Stimulated activated CD4-positive, alpha-beta T cell treated with anti-CD3 and anti-CD28 coated beads, TNF-alpha, amount 100 ng/mL, for 1 hour (primary cell): Measurements from ENCODE around the gene OS9.

Source experiments
- DNase-seq, 3 donors: peaks; one replicate each; pipeline ENCODE4 v3.0.0-alpha.2; 2020; ENCODE audit warnings: low read depth in 3 of 3, low spot score in 1 of 3

Gene OS9

DNA sequence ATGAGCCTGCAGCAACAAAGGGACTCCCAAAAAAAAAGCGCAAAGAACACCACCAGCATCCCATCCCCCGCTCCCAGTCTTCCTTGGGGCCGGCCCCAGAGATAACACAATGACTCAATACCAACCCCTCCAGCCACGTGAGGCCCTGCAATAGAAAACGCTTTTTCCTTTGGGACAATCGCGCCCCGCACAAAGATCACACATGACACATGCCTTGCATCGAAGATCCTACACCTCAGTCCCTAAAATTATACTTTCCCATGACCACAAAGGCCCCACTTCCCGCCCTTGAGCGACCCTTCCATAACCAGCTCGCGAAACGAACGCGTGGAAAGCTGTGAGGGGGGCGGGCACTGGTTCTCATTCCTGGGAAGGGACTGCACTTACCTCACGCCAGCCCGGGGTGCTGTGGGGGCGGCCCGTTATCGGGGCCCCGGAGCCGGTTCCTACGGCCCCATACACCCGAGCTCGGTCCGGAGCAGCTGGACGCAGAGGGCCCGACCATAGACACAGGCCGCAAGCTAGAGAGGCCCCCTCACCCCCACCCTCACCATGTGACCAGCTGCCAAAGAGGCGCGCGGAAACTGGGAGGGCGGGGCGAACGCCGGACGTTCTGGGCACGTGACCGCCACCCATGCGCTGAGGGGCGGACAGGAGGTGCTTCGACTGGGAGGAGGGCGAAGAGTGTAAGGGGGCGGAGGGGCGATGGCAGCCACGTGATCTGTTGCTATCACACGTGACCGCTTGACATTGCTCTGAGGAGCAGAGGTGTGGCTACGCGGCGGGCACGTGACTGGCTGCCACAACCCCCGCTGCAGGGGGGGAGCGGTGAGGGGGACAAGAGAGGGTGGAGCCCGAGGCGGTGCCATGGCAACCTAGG lies 58.1 kb downstream of the OS9 start, which contains the start of gene CDK4:
TSS of gene CDK4 (minus strand) at position 523 of the 880 bp plus-strand sequence. CDS start 593 bp downstream, outside the sequence.
- DNase-seq, result peak; percentile 89 to 99 (median 96)

DNA sequence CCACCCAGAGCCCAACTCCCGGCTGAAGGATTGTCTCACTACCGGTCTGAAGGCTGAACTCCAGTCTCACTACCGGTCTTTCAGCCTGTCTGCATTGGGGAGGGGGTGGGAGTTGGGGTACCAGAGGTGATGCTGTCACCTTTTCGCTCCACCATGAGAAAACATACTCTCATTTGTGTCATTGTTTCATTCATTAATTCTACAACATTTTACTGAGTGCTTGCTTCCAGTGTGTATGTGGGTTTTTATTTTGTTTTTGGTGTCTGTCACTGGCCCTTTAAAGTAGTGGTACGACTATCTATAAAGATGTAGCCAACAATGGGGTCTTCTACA lies 58.7 kb downstream of the OS9 start:
- no peak for DNase-seq

DNA sequence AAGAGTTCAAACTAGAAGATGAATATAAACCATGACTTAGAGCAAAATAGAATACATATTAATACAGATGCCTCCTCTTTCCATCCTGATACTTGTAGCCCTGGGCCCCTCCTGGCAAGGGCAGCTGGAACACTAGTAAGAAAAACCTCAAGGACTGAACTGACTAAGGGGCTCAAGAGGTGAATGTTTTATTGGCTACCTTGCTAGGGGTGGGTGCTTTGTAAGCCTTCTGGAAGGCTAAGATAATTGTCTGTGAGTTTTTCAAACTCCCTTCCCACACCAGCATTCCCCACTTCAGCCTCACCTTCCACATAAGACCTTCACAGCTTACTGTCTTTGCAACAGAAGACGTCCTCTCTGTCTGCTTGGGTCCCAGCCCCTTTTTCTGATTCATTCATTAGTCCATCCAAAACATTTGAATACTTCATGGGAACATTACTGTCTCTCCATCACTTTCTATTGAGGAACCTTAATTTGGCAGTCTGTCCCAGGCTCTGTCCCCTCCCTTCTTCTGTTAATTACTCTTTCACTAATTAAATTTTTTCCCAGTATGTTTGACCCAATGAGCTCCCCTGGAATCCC lies 59.9 kb downstream of the OS9 start:
- no peak for DNase-seq

DNA sequence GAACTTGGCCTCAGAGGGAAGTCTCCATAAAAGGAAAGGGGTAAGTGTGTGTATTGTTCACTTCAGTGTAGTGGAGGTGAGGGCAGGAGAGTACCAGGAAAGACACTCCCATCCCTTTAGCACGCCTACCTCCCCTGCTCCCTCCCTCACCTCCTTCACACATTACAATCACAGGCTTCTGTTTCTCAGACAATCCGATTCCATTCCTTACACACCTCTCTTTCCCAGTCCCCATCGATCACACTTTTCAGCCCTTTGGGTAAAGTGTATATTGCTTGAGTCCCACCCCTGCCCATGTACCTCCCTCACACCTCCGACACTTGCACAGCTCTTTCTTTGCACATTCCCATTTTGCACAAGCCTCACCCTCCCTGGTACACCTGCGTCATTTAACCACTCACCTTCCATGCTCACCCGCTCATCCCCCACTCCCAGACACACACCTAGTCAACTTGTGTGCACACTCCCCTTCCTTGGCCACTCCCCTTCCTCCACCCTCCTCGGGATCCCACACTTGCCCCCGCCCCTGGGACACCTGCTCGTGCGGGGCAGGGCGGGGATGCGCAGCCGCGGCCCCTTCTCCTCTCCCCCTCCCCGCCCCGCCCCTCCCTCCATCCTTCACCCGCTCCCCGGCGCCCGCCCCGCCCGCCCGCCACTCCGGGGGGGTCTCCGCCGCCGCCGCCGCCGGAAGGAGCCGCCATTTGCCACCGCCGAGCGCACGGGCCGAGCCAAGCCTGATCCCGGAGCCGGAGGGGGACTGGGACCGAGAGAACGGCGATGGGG lies 60.7 kb downstream of the OS9 start, which contains the start of gene MARCHF9:
TSS of gene MARCHF9 (plus strand) at position 693 of the 783 bp plus-strand sequence. CDS start 426 bp downstream, outside the sequence.
- DNase-seq, result peak; percentile 64 to 67 (median 65)

DNA sequence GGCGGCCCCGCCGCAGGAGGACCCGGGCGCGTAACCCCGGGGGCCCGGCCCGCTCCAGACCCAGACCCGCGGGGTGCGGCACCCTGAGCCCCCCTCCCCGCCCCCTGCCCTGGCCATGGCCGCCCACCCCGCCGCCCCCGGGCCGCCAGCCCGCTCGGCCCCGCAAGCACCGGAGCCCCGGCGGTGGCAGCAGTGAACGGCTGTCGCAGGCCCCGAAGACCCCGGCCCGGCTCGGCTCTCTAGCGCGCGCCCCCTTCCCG lies 61.2 kb downstream of the OS9 start:
- DNase-seq, result no peak

DNA sequence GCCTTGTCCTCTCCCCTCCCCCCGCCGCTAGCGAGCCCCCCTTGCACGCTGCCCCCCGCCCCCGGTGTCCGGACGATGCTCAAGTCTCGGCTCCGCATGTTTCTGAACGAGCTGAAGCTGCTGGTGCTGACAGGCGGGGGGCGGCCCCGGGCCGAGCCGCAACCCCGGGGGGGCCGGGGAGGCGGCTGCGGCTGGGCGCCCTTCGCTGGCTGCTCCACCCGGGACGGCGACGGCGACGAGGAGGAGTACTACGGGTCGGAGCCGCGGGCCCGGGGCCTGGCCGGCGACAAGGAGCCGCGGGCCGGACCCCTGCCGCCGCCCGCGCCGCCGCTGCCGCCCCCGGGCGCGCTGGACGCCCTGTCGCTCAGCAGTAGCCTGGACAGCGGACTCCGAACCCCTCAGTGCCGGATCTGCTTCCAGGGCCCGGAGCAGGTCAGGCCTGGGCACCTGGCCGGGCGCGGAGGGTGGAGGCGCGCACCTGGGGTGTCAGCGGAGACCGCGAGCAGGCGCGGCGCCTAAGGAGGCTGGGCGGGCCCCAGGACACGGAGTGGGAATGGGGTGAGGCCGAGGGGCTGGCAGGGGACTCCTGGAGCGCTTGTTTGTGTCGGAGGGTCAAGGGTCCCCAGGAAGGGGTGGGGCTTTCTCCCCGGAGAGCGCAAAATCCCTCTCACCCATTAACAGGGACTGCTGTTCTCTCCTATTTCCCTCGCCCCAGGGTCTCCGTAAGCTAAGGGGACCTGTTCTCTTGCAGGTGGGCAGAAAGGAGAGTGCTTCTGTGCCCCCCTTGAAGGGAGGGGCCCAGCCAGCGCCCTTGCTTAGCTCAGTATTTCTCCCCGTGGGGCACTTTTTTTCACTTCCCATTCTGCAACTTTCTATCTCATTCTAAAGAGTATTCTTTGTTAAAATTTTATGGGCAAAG lies 61.8 kb downstream of the OS9 start:
- no peak for DNase-seq

DNA sequence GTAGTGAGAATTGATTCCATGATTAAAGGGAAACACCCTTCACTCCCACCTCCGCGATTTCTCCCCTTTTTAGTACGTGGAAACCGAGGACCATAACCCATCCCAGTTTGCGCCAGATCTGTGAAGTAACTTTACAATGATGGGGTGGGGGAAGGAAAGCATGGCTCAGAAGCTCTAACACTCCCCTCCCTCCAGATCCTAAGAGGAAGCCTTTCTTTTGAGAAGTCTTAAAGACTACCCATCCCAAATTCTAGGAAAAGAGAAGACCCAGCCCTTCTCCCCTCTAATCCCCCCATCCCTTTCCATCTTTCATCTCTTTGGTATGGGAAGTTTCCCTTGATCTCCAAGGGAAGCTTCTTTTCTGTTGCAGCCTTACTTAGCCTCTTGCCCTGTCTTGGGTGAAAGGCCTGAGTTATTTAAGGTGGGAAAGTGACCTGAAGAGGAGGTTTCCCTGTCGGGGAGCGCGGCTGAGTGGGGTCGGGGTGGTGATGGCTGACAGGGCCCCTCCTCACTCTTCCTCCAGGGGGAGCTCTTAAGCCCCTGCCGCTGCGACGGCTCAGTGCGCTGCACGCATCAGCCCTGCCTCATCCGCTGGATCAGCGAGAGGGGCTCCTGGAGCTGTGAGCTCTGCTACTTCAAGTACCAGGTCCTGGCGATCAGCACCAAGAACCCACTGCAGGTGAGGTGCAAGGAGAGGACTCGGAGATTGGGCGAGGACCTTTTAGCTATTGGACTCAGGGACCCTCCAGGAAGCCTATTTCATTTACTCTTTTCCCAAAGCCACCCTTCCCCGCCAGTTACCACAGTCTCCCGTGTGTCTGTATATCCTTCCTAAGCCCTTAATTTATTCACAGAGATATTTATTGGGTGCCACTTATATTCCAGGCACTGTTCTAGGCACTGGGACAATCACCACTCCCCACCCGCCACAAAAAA lies 62.7 kb downstream of the OS9 start:
- peak in 2 of 3 donors; percentile 39 to 56 for DNase-seq

DNA sequence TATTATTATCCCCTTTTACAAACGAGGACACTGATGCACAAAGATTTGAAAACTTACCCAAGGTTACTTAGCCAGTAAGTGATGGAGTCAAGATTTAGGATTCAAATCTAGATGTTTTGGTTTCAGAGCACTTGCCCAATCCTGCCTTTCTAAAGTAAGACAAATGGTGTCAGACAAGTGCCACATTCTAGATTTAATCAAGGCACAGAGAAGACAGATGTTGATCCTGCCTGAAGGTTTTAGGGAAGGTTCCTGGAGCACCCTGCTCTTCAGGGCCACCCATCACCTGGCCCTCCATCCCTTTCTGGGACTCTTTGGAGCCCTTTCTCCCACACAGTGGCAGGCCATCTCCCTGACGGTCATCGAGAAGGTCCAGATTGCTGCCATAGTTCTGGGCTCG lies 63.8 kb downstream of the OS9 start:
- no peak for DNase-seq

DNA sequence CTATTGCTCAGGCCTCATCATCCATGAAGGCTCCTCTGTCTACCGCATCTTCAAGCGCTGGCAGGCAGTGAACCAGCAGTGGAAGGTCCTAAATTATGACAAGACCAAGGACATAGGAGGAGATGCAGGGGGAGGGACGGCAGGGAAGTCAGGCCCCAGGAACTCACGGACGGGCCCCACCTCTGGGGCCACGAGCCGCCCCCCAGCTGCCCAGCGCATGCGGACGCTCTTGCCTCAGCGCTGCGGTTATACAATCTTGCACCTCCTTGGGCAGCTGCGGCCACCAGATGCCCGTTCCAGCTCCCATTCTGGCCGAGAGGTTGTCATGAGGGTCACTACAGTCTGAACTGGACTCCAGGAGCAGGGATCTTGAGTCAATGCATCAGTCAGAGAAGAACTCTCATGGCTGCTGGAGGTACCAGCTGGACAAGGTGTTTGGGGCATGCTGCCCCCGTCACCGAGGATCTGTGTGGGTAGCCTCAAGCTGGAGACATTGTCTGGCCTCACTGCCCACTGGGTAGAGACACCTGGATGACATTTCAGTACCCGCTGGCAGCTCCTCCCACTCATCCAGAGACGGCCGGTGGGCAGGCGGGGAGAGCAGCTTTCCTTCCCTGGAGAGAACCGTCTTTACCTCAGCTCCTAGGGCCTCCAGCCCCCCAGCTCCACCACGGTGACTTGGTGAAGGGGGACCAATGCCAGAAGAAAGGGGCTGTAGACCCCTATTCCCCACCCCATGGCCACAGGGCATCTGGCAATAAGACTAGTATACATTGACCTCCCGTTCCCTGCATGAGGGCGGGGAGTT lies 64.8 kb downstream of the OS9 start:
- DNase-seq, result no peak

DNA sequence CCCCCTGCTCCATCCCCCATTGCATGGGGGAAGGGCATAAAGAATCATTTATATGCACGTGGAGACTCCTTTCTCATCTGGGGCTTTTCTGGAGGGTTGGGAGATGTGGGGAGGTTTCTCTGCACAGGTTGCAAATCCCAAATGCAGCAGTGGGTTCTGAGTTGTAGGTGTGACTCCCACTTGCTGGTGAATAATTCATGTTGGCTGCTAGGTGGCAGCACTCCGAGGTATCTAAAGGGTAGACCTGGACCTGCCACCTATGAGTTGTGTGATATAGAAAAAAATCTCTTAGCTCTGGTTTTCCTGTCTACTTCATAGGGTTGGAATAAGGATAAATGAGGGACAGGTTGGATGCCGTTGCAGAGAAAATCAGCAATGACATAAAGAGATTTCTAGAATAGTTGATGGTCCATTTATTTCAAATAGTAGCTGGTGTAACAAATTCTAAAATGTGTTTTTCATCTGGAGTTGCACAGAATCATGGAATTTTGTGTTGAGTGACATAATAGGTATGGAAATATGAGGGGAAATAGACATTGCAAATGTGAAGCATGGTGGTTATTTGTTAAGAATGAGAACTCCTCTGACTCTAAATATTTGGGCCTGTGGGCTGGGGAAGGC lies 65.5 kb downstream of the OS9 start:
- DNase-seq, result no peak

DNA sequence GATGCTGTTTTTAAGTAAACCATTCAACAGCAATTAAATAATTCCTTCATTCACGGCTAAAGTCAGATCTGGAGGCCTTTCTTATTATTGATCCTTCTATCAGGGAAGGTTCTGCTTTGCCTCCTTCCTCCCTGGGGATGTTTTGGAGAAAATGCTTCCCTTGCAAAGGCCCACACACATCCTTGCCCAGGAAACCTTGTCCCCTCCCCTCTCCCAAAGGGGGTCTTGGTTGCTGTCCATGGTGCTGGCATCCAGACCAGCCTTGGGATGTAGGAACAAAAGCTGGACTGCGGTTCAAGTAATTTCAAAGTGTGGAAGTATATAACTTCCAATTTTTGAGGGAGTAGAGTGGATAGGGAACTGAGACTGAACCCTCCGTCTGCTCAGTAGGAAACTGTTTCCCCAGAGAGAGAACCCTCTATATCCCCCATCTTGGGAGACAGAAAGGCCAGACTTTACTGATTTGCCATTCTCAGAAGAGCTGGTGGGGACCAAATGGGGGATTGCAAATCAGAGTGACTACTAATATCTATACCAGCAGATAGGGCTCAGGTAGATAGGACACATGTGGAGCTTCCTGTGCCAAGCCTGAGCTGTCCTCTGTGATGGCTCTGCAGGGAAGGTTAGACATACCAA lies 66.5 kb downstream of the OS9 start:
- DNase-seq, result no peak

DNA sequence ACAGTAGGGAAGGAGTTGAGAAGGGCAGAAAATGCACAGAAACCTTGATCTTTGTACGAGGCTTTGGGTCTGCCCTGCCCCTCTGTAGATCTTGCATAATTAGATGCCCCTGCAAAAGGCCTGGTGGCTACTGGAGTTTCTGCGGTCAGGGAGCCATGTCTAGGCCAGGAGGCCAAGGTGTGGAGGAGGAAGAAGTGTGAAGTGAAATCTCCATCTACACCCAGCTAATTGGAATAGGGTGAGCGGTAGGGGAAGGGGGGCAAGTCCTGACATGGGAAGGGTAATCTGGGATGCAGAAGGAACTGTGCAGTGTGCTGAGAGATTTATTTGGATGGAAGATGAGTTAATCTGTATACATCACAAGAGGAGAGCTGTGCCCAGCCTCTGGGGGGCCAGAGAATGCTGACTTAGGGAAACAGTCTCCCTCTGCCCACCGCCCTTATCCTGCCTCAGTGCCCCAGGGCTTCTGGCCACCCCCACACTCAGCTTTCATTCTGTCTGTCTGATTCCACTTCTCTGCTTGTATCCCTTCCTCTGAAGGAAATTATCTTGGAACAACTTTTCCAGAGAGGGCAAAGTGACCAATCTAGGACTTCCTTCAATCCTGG lies 67.6 kb downstream of the OS9 start:
- DNase-seq, result no peak

DNA sequence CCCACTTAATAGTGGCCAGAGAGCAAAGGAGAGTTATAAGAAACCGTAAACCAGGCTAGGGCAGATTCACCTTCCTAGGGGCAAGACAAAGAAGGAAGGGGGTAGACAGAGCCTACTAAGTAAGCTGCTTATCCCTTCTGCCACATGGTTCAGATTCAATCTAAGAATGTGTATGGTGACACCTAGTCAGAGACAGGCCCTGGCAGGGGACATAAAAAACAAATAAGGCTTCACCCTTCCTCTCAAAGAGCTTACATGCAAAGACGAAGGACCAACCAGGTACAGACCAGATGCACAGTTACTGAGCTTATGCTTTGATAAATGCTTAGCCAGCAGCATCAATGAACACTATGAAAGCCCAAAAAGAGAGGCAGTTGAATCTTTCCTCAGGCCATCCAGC lies 68.5 kb downstream of the OS9 start:
- DNase-seq, result no peak

DNA sequence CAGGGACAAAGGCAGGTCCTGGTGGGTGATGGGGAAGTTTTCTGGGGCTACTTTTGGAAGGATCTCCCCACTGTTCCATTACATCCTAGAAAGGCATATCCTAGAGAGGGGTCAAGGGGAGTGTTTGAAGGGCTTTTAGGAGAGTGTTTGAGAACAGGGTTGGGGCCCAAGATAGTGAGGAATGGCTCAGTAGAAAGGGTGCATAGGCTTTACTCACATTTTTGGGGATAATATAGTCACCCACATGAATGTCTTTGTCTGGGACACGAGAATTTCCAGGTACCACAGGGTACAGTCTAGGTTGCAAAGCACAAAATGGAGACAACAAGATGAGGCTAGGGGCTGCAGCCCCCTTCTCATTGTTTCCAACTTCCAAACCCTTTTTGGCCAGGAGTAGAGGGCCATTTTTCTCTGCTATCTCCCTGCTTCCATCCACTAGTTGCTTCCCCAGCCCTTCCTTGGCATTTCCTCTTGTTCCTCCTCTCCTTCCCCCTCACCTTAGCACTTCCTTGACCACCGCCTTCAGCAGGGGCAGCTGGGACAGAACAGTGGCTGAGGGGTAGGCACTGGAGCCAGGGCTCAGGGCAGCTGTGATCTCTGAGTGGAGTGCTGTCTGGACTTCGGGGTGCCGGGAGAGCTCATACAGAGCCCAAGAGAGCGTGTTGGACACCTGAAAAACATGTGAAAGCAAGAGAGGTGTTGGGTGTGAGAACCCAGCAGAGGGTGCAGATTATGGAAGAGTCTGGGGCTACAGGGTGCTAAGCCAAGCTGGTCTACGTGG lies 70.1 kb downstream of the OS9 start:
- DNase-seq, result no peak

DNA sequence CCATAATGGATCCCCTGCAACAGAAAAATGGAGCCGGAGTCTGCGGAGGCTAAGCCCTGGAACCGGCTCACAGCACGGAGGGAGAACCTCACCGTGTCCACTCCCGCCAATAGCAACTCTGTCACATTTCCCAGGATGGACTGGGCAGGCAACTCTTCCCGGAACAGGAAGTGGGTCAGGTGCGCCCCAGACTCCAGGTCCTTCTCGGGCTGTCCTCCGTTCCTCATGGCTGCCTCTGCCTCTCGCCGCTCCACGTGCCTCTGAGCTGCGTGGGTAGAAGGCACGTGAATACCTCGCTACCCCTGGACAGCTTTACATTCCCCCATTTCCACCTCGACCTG lies 70.7 kb downstream of the OS9 start:
- no peak for DNase-seq

DNA sequence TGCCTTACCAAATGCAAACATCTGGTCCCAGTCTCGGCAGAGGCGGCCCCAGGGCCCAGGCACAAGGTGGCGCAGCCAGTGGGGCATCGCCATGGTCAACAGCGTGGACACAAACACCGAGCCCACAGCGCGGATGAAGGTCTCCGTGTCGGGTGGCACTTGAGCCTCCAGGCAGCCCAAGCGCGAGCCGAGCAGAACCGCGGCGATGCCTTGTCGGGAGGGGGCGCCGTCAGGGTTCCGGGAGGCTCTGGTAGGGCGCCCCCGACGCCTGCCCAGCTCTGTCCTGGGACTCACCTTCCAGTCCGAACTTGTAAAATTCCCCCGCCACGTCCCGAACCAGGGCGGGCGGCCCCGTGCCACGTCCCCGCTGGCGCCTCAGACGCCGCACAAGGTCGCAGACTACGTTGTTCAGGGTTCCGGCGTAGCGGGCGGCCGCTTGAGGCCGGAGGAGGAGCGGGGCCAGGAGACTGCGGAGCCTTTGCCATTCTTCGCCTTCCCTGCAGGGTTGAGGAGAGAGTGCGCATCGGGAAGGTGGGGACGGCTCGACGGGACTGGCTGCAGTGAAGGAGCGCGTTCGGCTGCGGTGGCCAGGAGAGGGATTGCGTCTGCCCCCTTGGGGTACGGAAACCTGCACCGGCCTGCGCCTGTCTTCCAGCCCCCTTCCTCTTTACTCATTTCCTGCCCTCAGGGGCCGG lies 71.2 kb downstream of the OS9 start:
- no peak for DNase-seq
